Left ventricle myocardium inferior (tissue), 1 donor: ENCODE results near the gene CDC42EP1. TPM values are rescaled to one million over a fixed set of nuclear protein-coding genes. Genes with fewer than 3 reads are reported as not detected.

Source experiments
- DNase-seq: peaks from one replicate; pipeline ENCODE4 v3.0.0-alpha.2; 2020
- H3K27ac ChIP-seq: fragments of 200-600 bp; replicated peaks from 2 replicates; pipeline ENCODE4 v1.8.0; 2021
- H3K27me3 ChIP-seq: fragments of 200-600 bp; 2 replicates; pipeline ENCODE4 v1.8.0; 2021; ENCODE audit warnings: low read depth
- H3K36me3 ChIP-seq: fragments of 200-600 bp; 2 replicates; pipeline ENCODE4 v1.8.0; 2021
- H3K4me1 ChIP-seq: fragments of 200-600 bp; 2 replicates; pipeline ENCODE4 v1.8.0; 2021
- H3K4me3 ChIP-seq: fragments of 200-600 bp; 2 replicates; pipeline ENCODE4 v1.8.0; 2021; ENCODE audit warnings: mild to moderate bottlenecking, moderate library complexity
- H3K9me3 ChIP-seq: fragments of 200-600 bp; replicated peaks from 2 replicates; pipeline ENCODE4 v1.8.0; 2021
- intact Hi-C: fragments of 100-400 bp; cut with micrococcal nuclease; formaldehyde crosslinking; loops from one replicate; pipeline ENCODE4 v1.11.0; 2022
- total RNA-seq: library from RNA; stranded (reverse); fragmentation: NEBNext Ultra II Directional; extraction: Animal tissue kit (Norgen Biotek cat#: 25700); gene quantifications from one replicate; pipeline ENCODE4 v1.2.1, GENCODE V29; 2021
- TF ChIP-seq, protein P1 (sequence below): fragments of 200-600 bp; IDR thresholded peaks from 2 replicates; pipeline ENCODE4 v1.8.0; 2021; ENCODE audit warnings: antibody characterized with exemption, mild to moderate bottlenecking, borderline replicate concordance
- donor health status: DM: no; HTN: yes; CAD: no; lungs with severe emphysema.

CDC42EP1 gene
- total RNA-seq, 1 donor from 2014 or later: 17.7 TPM

DNA sequence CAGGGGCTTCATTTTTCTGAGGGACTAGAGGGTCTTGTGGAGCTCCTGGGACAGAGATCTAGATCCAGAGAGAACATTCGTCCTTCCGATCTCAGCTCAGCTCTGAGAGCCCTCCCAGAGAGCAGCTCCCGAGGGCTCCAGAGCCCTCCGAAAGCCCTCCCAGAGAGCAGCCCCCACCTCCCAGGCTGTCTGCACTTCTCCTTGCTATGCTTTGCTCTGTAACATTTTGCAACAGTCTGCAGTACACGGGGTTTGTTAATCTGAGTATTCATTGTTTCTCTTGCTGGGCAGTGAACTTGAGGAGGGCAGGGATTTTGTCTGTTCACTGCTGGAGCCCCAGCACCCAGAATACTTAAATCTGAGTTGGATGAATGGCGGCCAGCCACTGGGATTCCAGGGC lies 50.9 kb downstream of the CDC42EP1 start:
- H3K4me3 ChIP-seq: no peak overlapping the region
- TF ChIP-seq, protein P1, sequence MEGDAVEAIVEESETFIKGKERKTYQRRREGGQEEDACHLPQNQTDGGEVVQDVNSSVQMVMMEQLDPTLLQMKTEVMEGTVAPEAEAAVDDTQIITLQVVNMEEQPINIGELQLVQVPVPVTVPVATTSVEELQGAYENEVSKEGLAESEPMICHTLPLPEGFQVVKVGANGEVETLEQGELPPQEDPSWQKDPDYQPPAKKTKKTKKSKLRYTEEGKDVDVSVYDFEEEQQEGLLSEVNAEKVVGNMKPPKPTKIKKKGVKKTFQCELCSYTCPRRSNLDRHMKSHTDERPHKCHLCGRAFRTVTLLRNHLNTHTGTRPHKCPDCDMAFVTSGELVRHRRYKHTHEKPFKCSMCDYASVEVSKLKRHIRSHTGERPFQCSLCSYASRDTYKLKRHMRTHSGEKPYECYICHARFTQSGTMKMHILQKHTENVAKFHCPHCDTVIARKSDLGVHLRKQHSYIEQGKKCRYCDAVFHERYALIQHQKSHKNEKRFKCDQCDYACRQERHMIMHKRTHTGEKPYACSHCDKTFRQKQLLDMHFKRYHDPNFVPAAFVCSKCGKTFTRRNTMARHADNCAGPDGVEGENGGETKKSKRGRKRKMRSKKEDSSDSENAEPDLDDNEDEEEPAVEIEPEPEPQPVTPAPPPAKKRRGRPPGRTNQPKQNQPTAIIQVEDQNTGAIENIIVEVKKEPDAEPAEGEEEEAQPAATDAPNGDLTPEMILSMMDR: no peak
- peak overlapping the region; percentile 98 for H3K27ac ChIP-seq
- H3K4me1 ChIP-seq: peaks cover 51% of the 10 kb centered on the region
- H3K9me3 ChIP-seq: no peaks in the 10 kb centered on the region
- no peak for DNase-seq
- intact Hi-C loops: no loop called here
- H3K27me3 ChIP-seq: no peaks in the 10 kb centered on the region
- H3K36me3 ChIP-seq: peaks cover 20% of the 10 kb centered on the region

DNA sequence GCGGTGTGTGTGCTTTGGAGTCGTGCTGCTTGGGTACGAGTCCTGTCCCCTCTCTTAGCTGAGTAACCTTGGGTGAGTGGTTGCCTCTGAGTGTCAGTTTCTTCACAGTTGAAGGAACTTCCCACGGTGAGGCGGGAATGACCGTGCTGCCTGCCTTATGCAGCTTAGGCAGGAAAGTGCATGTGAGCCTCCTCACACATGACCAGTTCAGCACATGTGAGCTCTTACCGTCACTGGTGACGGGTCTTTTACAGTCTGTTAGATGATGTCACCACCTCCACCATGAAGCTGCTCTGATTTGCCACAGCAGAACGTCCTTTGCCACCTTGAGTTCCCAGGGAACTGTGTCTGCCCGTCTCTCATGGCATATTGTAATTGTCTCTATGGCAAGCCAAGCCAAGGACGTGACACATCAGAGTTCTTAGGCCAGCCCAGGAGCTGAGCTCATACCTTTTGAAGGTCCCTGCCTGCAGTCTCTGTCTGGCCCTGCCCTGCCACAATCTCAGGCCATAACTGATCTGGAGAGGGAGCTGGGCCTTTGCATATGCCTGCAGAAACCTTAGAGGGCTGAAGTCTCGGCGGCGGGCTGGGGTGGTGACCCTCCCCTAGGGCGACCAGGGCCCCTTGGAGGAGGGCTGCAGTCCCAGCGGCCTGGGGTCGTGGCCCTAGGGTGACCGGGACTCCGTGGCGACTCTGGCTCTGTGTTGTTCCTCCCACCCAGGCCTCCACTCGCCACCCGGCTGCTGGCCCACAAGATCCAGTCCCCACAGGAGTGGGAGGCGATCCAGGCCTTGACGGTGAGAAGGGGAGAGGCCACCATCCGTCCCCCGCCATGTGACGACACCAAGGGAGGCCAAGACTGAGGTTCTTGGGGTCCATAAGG lies 56.2 kb downstream of the CDC42EP1 start:
- H3K27ac ChIP-seq: no peak overlapping the region
- DNase-seq: no peak
- TF ChIP-seq, protein P1: no peak
- peaks cover 58% of the 10 kb centered on the region for H3K36me3 ChIP-seq
- H3K27me3 ChIP-seq: no peaks in the 10 kb centered on the region
- H3K9me3 ChIP-seq: no peaks in the 10 kb centered on the region
- peaks cover 5% of the 10 kb centered on the region for H3K4me1 ChIP-seq
- no peak overlapping the region for H3K4me3 ChIP-seq
- intact Hi-C loops: no loop called here

DNA sequence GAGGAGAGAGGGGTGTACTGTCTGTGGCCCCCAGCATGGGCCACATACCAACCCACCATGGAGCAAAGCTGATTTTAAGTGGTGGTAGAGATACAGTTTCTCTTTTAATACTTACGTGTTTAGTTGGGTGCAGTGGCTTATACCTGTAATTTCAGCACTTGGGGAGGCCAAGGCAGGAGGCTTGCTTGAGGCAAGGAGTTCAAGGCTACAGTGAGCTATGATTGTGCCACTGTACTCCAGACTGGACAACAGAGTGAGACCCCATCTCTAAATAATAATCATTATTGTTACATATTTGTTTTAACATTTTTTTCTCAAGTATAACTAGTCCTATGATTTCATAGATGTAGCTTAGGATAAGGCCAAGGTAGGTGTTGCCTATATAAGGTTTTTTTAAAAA lies 57.2 kb downstream of the CDC42EP1 start:
- intact Hi-C loops: no loop called here
- Histone ChIP-seq H3K36me3 (peaks cover 66% of the 10 kb centered on the region), H3K4me1 (peaks cover 4% of the 10 kb centered on the region), H3K9me3 (no peaks in the 10 kb centered on the region), H3K27me3 (no peaks in the 10 kb centered on the region), H3K27ac (no peak overlapping the region), H3K4me3 (no peak overlapping the region)
- TF ChIP-seq, protein P1: no peak
- no peak for DNase-seq

DNA sequence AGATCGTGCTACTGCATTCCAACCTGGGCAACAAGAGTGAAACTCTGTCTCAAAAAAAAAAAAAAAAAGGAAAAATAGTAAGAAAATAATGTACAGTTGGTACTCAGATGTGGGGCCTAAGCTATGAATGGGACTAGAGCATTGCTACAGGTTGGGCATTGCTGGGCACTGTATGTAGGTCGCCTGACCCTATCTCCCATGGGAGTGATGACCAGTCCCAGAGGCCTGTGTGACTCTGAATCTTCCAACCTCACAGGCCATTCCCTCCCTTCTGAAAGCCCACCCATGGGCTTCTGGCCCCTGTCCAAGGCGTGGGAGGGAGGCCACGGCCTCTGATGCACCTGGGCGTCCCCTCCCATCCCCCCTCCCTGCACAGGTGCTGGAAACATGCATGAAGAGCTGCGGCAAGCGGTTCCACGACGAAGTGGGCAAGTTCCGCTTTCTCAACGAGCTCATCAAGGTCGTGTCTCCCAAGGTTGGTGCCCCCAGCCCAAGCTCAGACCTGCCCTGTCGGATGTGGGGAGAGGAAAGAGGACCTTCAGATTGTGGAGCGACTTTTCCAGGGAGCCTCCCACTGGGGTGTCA lies 57.9 kb downstream of the CDC42EP1 start:
- Histone ChIP-seq H3K27ac (no peak overlapping the region), H3K36me3 (peaks cover 72% of the 10 kb centered on the region), H3K27me3 (no peaks in the 10 kb centered on the region), H3K4me1 (peaks cover 6% of the 10 kb centered on the region), H3K9me3 (no peaks in the 10 kb centered on the region), H3K4me3 (no peak overlapping the region)
- TF ChIP-seq, protein P1: no peak
- intact Hi-C loops: no loop called here
- no peak for DNase-seq

DNA sequence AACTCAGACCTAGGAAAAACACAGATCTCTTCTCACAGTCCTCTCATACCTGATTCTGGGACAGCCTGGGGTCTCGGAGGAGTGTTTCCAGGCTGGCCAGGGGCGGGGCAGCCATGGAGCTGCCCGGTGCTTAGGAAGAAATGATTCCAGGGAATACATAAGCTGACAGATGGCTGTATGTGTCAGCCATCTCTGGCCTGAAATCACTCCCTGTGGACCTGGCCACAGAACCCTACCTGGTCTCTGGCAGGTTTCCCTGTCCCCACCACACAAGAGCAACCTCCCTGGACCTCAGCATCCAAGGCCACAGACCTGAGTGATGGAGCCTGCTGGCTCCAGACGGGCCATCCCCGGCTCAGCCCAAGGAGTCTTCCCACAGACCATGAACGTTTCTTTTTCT lies 58.4 kb downstream of the CDC42EP1 start:
- peaks cover 72% of the 10 kb centered on the region for H3K36me3 ChIP-seq
- H3K4me1 ChIP-seq: peaks cover 9% of the 10 kb centered on the region
- no peaks in the 10 kb centered on the region for H3K9me3 ChIP-seq
- TF ChIP-seq, protein P1: no peak
- intact Hi-C loops: no loop called here
- no peak overlapping the region for H3K27ac ChIP-seq
- no peak overlapping the region for H3K4me3 ChIP-seq
- no peaks in the 10 kb centered on the region for H3K27me3 ChIP-seq
- no peak for DNase-seq

Other genes with a start within 250 kb of the CDC42EP1 start
- gene ELFN2, start 133.0 kb upstream of the CDC42EP1 start, total RNA-seq: not detected
- gene MFNG, start 74.1 kb upstream of the CDC42EP1 start, total RNA-seq: 11.8 TPM
- 9.0 TPM for gene CARD10, start 41.1 kb upstream of the CDC42EP1 start, total RNA-seq
- not detected for gene LGALS2, start 19.6 kb downstream of the CDC42EP1 start, total RNA-seq
- 27.5 TPM for gene GGA1, start 48.4 kb downstream of the CDC42EP1 start, total RNA-seq
- gene SH3BP1, start 79.2 kb downstream of the CDC42EP1 start, total RNA-seq: 2.5 TPM
- 23.9 TPM for gene PDXP, start 98.2 kb downstream of the CDC42EP1 start, total RNA-seq
- 843 TPM for gene LGALS1, start 115.2 kb downstream of the CDC42EP1 start, total RNA-seq
- gene NOL12, start 125.9 kb downstream of the CDC42EP1 start, total RNA-seq: 12.8 TPM
- gene TRIOBP, start 136.6 kb downstream of the CDC42EP1 start, total RNA-seq: 86.5 TPM
- 42.7 TPM for gene GCAT, start 247.5 kb downstream of the CDC42EP1 start, total RNA-seq